GM19324 (cell line): Measurements from ENCODE around the gene PDE10A.

ENCODE experiments used
- ATAC-seq: cut with Tn5 transposase; IDR thresholded peaks from one replicate; pipeline ENCODE4 v1.9.1; 2021; ENCODE audit warnings: mild to moderate bottlenecking, moderate library complexity; ENCODE audit not compliant: unreplicated experiment, low FRiP score

PDE10A gene

GRCh38 chr6:165301372-165302246, 361.4 kb downstream of the PDE10A start:
- ATAC-seq, result no peak

- ATAC-seq, result no peak
Measured at GRCh38 chr6:165300422-165300936, 362.6 kb downstream of the PDE10A start.

GRCh38 chr6:165298875-165299274, 364.2 kb downstream of the PDE10A start:
- no peak for ATAC-seq

- no peak for ATAC-seq
Measured at GRCh38 chr6:165298402-165298801, 364.6 kb downstream of the PDE10A start.

- no peak for ATAC-seq
Measured at GRCh38 chr6:165292657-165293056, 370.4 kb downstream of the PDE10A start.
